Activated CD4-positive, alpha-beta T cell treated with anti-CD3 and anti-CD28 coated beads, Interleukin-2, amount 10 ng/mL, durations not matched to agents 24 days and 14 days (primary cell): ENCODE measurements around the gene FRMD5. TPM values are rescaled to one million over a fixed set of nuclear protein-coding genes. Genes with fewer than 3 reads are reported as not detected.

Experiments
- DNase-seq: peaks from one replicate; pipeline ENCODE4 v3.0.0; 2022
- H3K27ac Mint-ChIP-seq: one replicate; pipeline ENCODE4 v1.8.0; 2022; ENCODE audit warnings: mild to moderate bottlenecking, mixed read lengths
- H3K27me3 Mint-ChIP-seq: one replicate; pipeline ENCODE4 v1.8.0; 2022; ENCODE audit warnings: mixed read lengths
- H3K36me3 Mint-ChIP-seq: one replicate; pipeline ENCODE4 v1.8.0; 2022; ENCODE audit warnings: low read depth, mild to moderate bottlenecking, mixed read lengths
- H3K4me1 Mint-ChIP-seq: one replicate; pipeline ENCODE4 v1.8.0; 2021; ENCODE audit warnings: mixed read lengths
- H3K4me3 Mint-ChIP-seq: one replicate; pipeline ENCODE4 v1.8.0; 2022; ENCODE audit warnings: mild to moderate bottlenecking, moderate library complexity, mixed read lengths
- H3K9me3 Mint-ChIP-seq: one replicate; pipeline ENCODE4 v1.8.0; 2021; ENCODE audit warnings: mixed read lengths
- intact Hi-C: fragments of 100-400 bp; cut with micrococcal nuclease; formaldehyde crosslinking; loops from one replicate; pipeline ENCODE4 v1.15.1; 2023
- total RNA-seq: library from RNA; stranded (reverse); gene quantifications from 2 replicates; pipeline ENCODE4 v1.2.3, GENCODE V29; 2022

Gene FRMD5
- total RNA-seq, 1 donor from 2014 or later: not detected

- H3K27me3 Mint-ChIP-seq: peaks cover 32% of the 10 kb centered on the region
- intact Hi-C loops: no loop called here
- H3K9me3 Mint-ChIP-seq: no peaks in the 10 kb centered on the region
- no peaks in the 10 kb centered on the region for H3K36me3 Mint-ChIP-seq
- H3K4me1 Mint-ChIP-seq: no peaks in the 10 kb centered on the region
- no peak overlapping the region for H3K27ac Mint-ChIP-seq
- DNase-seq: no peak
- no peak overlapping the region for H3K4me3 Mint-ChIP-seq
Observed at GRCh38 chr15:44149224-44149623, 45.8 kb downstream of the FRMD5 start.

GRCh38 chr15:44148580-44148979 is 46.5 kb downstream of the FRMD5 start:
- H3K9me3 Mint-ChIP-seq: no peaks in the 10 kb centered on the region
- no peak for DNase-seq
- no peaks in the 10 kb centered on the region for H3K4me1 Mint-ChIP-seq
- intact Hi-C loops: no loop called here
- H3K4me3 Mint-ChIP-seq: no peak overlapping the region
- H3K27ac Mint-ChIP-seq: no peak overlapping the region
- peaks cover 32% of the 10 kb centered on the region for H3K27me3 Mint-ChIP-seq
- H3K36me3 Mint-ChIP-seq: no peaks in the 10 kb centered on the region

GRCh38 chr15:44147636-44148035 is 47.4 kb downstream of the FRMD5 start:
- Mint-ChIP-seq H3K4me3 (no peak overlapping the region), H3K9me3 (no peaks in the 10 kb centered on the region), H3K27ac (no peak overlapping the region), H3K36me3 (no peaks in the 10 kb centered on the region), H3K4me1 (no peaks in the 10 kb centered on the region), H3K27me3 (peaks cover 30% of the 10 kb centered on the region)
- intact Hi-C loops: no loop called here
- no peak for DNase-seq

DNA sequence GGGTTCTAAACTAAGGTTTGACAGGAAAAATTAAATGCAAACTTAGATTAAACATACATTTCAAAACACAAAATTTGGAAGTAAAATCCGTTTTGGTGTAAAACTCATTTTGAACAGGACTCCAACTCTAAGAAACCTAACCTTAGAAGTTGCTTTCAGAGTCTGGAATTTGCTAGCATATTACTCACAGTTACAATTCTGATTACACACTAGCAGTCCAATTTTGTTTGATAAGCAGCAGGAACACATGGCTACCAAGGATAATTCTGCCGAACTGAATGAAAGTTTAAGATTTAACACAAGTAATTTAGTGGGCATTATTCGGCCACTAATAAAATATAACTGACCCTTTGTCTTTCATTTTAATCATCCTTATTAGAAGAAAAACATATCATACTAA is 49.6 kb downstream of the FRMD5 start:
- intact Hi-C loops: no loop called here
- Mint-ChIP-seq H3K9me3 (no peaks in the 10 kb centered on the region), H3K27ac (no peak overlapping the region)

GRCh38 chr15:44144992-44145391 is 50.1 kb downstream of the FRMD5 start:
- Mint-ChIP-seq H3K4me1 (no peaks in the 10 kb centered on the region), H3K9me3 (no peaks in the 10 kb centered on the region), H3K27ac (no peak overlapping the region), H3K27me3 (peaks cover 24% of the 10 kb centered on the region), H3K36me3 (no peaks in the 10 kb centered on the region), H3K4me3 (no peak overlapping the region)
- no peak for DNase-seq
- intact Hi-C loops: no loop called here

More for the DNA sequence above, 49.6 kb downstream of the FRMD5 start:
- no peak for DNase-seq
- Mint-ChIP-seq H3K27me3 (peaks cover 24% of the 10 kb centered on the region), H3K4me1 (no peaks in the 10 kb centered on the region), H3K4me3 (no peak overlapping the region), H3K36me3 (no peaks in the 10 kb centered on the region)

DNA sequence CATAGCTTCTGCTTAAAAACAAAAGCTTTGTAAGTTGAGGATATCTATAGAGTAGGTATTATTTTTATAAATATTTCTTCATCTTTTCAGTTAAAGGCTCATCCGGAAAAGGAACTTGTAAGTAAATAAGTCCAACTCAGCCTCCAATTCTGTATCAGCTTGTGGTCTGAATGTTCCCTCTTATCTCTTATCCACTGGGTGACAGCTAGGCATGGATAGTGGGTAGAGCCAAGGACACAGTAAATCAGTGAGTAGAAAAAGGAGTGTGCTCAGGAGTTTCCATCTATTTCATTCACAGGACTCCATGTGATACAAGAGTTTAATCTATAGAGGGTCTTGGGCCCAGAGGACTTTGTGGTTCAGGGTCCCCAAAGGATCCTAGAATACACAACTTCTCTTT is 50.9 kb downstream of the FRMD5 start:
- Mint-ChIP-seq H3K27ac (no peak overlapping the region), H3K4me3 (no peak overlapping the region), H3K4me1 (no peaks in the 10 kb centered on the region), H3K9me3 (no peaks in the 10 kb centered on the region), H3K27me3 (peaks cover 19% of the 10 kb centered on the region), H3K36me3 (no peaks in the 10 kb centered on the region)
- intact Hi-C loops: no loop called here
- DNase-seq: no peak

DNA sequence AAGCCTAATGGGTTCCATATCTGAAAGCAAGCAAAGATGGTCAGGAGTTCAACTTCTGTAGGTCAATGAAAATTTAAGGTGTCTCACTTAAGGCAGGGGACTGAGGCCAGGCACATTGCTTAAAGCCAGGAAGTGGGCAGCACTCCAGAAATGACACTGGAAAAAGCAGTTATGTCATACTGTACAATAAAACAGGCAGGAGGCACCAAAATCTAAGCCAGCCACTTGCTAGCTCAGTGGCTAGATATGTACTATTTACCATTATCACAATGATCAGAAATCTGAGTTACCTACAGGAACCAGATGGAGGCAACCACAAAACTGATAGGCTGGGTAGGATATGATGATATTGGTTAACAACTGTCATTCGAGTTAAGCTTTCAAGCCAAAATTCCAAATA is 57.3 kb downstream of the FRMD5 start:
- H3K27me3 Mint-ChIP-seq: peaks cover 2% of the 10 kb centered on the region
- no peaks in the 10 kb centered on the region for H3K9me3 Mint-ChIP-seq
- H3K27ac Mint-ChIP-seq: no peak overlapping the region
- H3K4me1 Mint-ChIP-seq: no peaks in the 10 kb centered on the region
- H3K36me3 Mint-ChIP-seq: no peaks in the 10 kb centered on the region
- no peak overlapping the region for H3K4me3 Mint-ChIP-seq
- no peak for DNase-seq
- intact Hi-C loops: no loop called here

DNA sequence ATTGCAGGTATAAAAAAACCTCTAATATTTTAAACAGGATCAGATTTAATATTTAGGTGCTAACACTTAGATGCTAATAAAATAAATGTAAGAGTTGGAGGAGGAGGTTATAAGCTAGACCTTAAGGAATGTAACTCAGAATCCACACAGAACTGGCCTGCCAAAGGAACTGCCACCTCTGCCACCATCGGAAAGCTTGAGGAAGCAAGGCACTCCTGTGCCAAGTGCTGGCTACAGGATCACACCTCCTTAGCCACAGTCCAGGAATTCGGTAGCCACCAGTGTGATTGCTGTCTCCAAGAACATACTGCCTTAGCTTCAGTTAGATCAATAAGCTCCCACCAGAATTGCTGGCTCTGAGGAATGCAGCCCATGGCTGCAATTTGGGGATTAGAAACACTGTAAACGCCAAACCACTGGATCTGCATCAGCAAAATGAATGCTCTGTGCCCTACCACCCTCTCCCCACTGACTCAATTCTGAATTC is 58.0 kb downstream of the FRMD5 start:
- no peak overlapping the region for H3K27ac Mint-ChIP-seq
- peaks cover 2% of the 10 kb centered on the region for H3K27me3 Mint-ChIP-seq
- H3K9me3 Mint-ChIP-seq: no peaks in the 10 kb centered on the region
- H3K4me1 Mint-ChIP-seq: no peaks in the 10 kb centered on the region
- H3K4me3 Mint-ChIP-seq: no peak overlapping the region
- intact Hi-C loops: no loop called here
- H3K36me3 Mint-ChIP-seq: no peaks in the 10 kb centered on the region
- DNase-seq: no peak

GRCh38 chr15:44132057-44132456 is 63.0 kb downstream of the FRMD5 start:
- H3K9me3 Mint-ChIP-seq: no peaks in the 10 kb centered on the region
- no peak overlapping the region for H3K4me3 Mint-ChIP-seq
- H3K27ac Mint-ChIP-seq: no peak overlapping the region
- no peaks in the 10 kb centered on the region for H3K4me1 Mint-ChIP-seq
- no peaks in the 10 kb centered on the region for H3K36me3 Mint-ChIP-seq
- no peak for DNase-seq
- peaks cover 19% of the 10 kb centered on the region for H3K27me3 Mint-ChIP-seq
- intact Hi-C loops: no loop called here

DNA sequence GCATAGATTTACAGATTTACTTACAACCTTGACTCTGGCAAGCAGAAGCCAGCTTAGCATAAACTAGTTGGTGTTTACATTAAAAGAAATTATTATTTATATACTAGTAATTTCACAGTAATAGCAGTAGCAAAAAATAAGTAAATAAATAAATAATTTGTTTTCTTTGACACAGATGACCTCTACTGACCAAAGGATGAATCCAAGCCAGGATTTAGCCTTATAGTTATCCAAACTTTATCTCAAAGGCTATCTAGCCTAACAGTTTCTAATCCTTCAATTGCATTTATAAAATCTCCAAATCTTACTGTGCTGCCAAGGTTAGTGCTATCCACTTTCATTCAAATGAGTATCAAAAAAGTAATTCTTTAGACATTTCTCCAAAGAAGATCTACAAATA is 64.3 kb downstream of the FRMD5 start:
- H3K4me3 Mint-ChIP-seq: no peak overlapping the region
- intact Hi-C loops: no loop called here
- DNase-seq: no peak
- no peak overlapping the region for H3K27ac Mint-ChIP-seq
- no peaks in the 10 kb centered on the region for H3K36me3 Mint-ChIP-seq
- no peaks in the 10 kb centered on the region for H3K9me3 Mint-ChIP-seq
- H3K27me3 Mint-ChIP-seq: peaks cover 25% of the 10 kb centered on the region
- H3K4me1 Mint-ChIP-seq: no peaks in the 10 kb centered on the region

DNA sequence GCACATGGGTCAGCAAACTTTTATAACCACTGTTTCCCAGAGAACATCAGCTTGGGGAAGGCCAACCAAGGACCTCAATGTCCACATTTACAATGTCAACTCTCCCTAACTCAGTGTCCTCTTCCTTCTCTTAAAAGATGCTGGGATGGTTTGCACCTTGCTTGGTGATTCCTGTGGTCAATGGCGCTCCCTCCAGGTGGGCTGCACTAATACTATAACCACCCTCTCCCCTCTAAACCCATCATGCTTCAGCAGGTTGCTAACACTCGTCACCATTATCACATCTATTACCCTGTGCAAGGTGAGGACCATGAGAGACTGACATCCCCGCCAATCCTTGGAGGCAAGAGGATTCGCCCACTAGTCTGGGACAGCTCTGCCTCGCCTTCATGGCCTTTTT is 65.2 kb downstream of the FRMD5 start:
- Mint-ChIP-seq H3K9me3 (no peaks in the 10 kb centered on the region), H3K36me3 (no peaks in the 10 kb centered on the region)

DNA sequence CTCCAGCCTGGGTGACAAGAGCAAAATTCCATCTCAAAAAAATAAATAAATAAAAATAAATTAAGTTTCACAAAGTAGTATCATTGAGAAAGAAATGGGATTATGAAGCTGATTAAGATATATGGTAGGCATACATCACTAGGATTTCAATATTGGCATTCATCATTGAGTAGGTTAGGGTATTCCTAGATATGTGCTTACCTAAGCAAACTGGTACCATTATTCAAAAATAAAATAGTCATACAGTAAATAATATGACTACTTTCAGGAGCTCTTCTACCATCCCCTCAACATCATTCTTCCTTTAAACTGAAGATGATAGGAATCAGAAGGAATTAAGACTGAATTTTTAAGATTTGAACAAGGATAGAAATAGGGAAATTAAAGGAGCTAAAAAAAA is 66.6 kb downstream of the FRMD5 start:
- H3K4me1 Mint-ChIP-seq: no peaks in the 10 kb centered on the region
- no peak for DNase-seq
- intact Hi-C loops: no loop called here
- no peaks in the 10 kb centered on the region for H3K36me3 Mint-ChIP-seq
- H3K9me3 Mint-ChIP-seq: no peaks in the 10 kb centered on the region
- no peak overlapping the region for H3K27ac Mint-ChIP-seq
- no peak overlapping the region for H3K4me3 Mint-ChIP-seq
- H3K27me3 Mint-ChIP-seq: peaks cover 27% of the 10 kb centered on the region

More for the DNA sequence above, 65.2 kb downstream of the FRMD5 start:
- no peak for DNase-seq
- no peak overlapping the region for H3K4me3 Mint-ChIP-seq
- no peaks in the 10 kb centered on the region for H3K4me1 Mint-ChIP-seq
- H3K27ac Mint-ChIP-seq: no peak overlapping the region
- H3K27me3 Mint-ChIP-seq: peaks cover 27% of the 10 kb centered on the region
- intact Hi-C loops: no loop called here

DNA sequence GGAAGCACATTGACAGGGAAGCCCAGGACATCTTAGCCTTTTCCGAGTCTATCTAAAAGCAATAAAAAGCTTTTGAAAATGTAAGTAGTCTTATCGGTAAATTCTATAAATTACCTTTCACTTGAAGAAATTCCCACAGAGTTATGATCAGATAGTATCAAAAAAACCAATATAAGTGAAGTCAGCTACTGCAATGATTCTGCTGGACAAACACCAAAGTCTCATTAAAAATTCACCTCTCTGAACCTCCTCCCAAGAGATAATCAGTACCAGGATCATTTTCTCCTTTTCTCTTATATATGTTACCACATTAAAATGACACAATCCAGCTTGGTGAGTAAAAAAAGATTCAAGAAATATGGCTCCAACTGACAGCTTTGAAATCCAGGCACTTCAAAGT is 69.2 kb downstream of the FRMD5 start:
- H3K9me3 Mint-ChIP-seq: no peaks in the 10 kb centered on the region
- H3K36me3 Mint-ChIP-seq: no peaks in the 10 kb centered on the region
- H3K27ac Mint-ChIP-seq: no peak overlapping the region
- peaks cover 24% of the 10 kb centered on the region for H3K27me3 Mint-ChIP-seq
- intact Hi-C loops: no loop called here
- no peak for DNase-seq
- H3K4me1 Mint-ChIP-seq: no peaks in the 10 kb centered on the region
- no peak overlapping the region for H3K4me3 Mint-ChIP-seq

GRCh38 chr15:44102675-44103254 is 92.3 kb downstream of the FRMD5 start:
- Mint-ChIP-seq H3K27me3 (peaks cover 22% of the 10 kb centered on the region), H3K27ac (no peak overlapping the region), H3K36me3 (no peaks in the 10 kb centered on the region), H3K4me1 (no peaks in the 10 kb centered on the region), H3K4me3 (no peak overlapping the region), H3K9me3 (no peaks in the 10 kb centered on the region)
- intact Hi-C loops: no loop called here
- no peak for DNase-seq

GRCh38 chr15:44101944-44102343 is 93.1 kb downstream of the FRMD5 start:
- peaks cover 19% of the 10 kb centered on the region for H3K27me3 Mint-ChIP-seq

More at GRCh38 chr15:44101944-44102343, 93.1 kb downstream of the FRMD5 start:
- Mint-ChIP-seq H3K4me1 (no peaks in the 10 kb centered on the region), H3K36me3 (no peaks in the 10 kb centered on the region), H3K9me3 (no peaks in the 10 kb centered on the region), H3K4me3 (no peak overlapping the region), H3K27ac (no peak overlapping the region)
- intact Hi-C loops: no loop called here
- no peak for DNase-seq
